DMS79 treated with DMSO at 0.1 percent for 48 hours (cell line): ENCODE results near the gene VSTM2B.

ENCODE experiments used
- DNase-seq: peaks from one replicate; lab custom pipeline; 2025; lab: John Stamatoyannopoulos, UW

Gene VSTM2B

GRCh38 chr19:29497241-29497640, 28.6 kb upstream of the VSTM2B start:
- no peak for DNase-seq

GRCh38 chr19:29497686-29498436, 27.9 kb upstream of the VSTM2B start:
- no peak for DNase-seq

GRCh38 chr19:29499261-29499920, 26.4 kb upstream of the VSTM2B start:
- no peak for DNase-seq

- no peak for DNase-seq
Observed at GRCh38 chr19:29499921-29500590, 25.7 kb upstream of the VSTM2B start.

- no peak for DNase-seq
Observed at GRCh38 chr19:29501816-29502580, 23.8 kb upstream of the VSTM2B start.

- DNase-seq: no peak
Observed at GRCh38 chr19:29502581-29502850, 23.3 kb upstream of the VSTM2B start.

GRCh38 chr19:29503140-29503758, 22.5 kb upstream of the VSTM2B start:
- DNase-seq: no peak

- DNase-seq: no peak
Observed at GRCh38 chr19:29503785-29504184, 22.0 kb upstream of the VSTM2B start.

GRCh38 chr19:29504454-29504853, 21.3 kb upstream of the VSTM2B start:
- DNase-seq: no peak

- no peak for DNase-seq
Observed at GRCh38 chr19:29505097-29505824, 20.5 kb upstream of the VSTM2B start.

GRCh38 chr19:29506619-29506911, 19.2 kb upstream of the VSTM2B start:
- no peak for DNase-seq

- DNase-seq: no peak
Observed at GRCh38 chr19:29507081-29507860, 18.5 kb upstream of the VSTM2B start.

GRCh38 chr19:29508181-29508580, 17.6 kb upstream of the VSTM2B start:
- DNase-seq: no peak

GRCh38 chr19:29509456-29509855, 16.3 kb upstream of the VSTM2B start:
- DNase-seq: no peak

- DNase-seq: no peak
Observed at GRCh38 chr19:29510701-29511265, 15.0 kb upstream of the VSTM2B start.

GRCh38 chr19:29511768-29512167, 14.0 kb upstream of the VSTM2B start:
- no peak for DNase-seq

GRCh38 chr19:29512748-29513147, 13.0 kb upstream of the VSTM2B start:
- DNase-seq: no peak

GRCh38 chr19:29514525-29515232, 11.1 kb upstream of the VSTM2B start:
- no peak for DNase-seq

- DNase-seq: no peak
Observed at GRCh38 chr19:29515233-29515619, 10.6 kb upstream of the VSTM2B start.
